Subcutaneous abdominal adipose tissue (tissue), 5 donors: Measurements from ENCODE around the gene ZCCHC8.
A peak's percentile ranks its signal among the peaks of the same experiment; 100 is the strongest.
"Not testable (repeated sequence)": the region's sequence is repeated elsewhere in the genome, so short reads cannot be mapped to it uniquely, and the experiment has no call there.

ENCODE experiments used
- H3K27ac ChIP-seq: one replicate; pipeline ENCODE4 v1.7.0; 2013; ENCODE audit warnings: low read depth, mild to moderate bottlenecking, inconsistent platforms, low read length, moderate library complexity
- H3K27me3 ChIP-seq, 5 donors: one replicate each; pipeline ENCODE4 v1.7.0; 2013; ENCODE audit warnings: low read length in 5 of 5, inconsistent platforms in 1 of 5; ENCODE audit not compliant: control insufficient read depth in 5 of 5, insufficient read depth in 4 of 5
- H3K36me3 ChIP-seq, 5 donors: one replicate each; pipeline ENCODE4 v1.7.0; 2013; ENCODE audit warnings: low read length in 5 of 5; ENCODE audit not compliant: control insufficient read depth in 5 of 5, insufficient read depth in 5 of 5
- H3K4me1 ChIP-seq, 5 donors: one replicate each; pipeline ENCODE4 v1.7.0; 2013; ENCODE audit warnings: low read length in 5 of 5, mild to moderate bottlenecking in 3 of 5, moderate library complexity in 1 of 5; ENCODE audit not compliant: control insufficient read depth in 5 of 5, insufficient read depth in 5 of 5
- H3K4me3 ChIP-seq, 5 donors: one replicate each; pipeline ENCODE4 v1.7.0; 2013; ENCODE audit warnings: low read length in 5 of 5, low read depth in 1 of 5
- H3K9ac ChIP-seq, 5 donors: one replicate each; pipeline ENCODE4 v1.7.0; 2013; ENCODE audit warnings: low read length in 5 of 5, mild to moderate bottlenecking in 4 of 5, moderate library complexity in 3 of 5
- H3K9me3 ChIP-seq, 5 donors: one replicate each; pipeline ENCODE4 v1.7.0; 2013; ENCODE audit warnings: low read length in 5 of 5; ENCODE audit not compliant: control insufficient read depth in 5 of 5
- donor health status: healthy.
- donor health status: healthy.
- donor health status: healthy.
- donor health status: healthy.
- donor health status: healthy.

Gene ZCCHC8

DNA sequence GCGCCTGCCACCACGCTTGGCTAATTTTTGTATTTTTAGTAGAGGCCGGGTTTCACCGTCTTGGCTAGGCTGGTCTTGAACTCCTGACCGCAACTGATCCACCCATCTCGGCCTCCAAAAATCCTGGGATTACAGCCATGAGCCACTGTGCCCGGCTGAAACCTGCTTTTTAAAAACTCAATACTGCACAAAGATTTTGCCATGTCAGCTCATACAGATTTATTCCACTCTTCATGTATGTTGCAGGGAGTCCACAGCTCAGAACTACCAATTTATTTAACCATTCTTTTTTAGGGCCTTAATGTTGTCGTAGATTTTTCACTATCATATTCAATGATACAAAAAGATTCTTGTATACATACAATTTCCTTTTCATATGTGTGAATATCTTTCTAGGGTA is 20.0 kb downstream of the ZCCHC8 start:
- H3K36me3 ChIP-seq = peaks cover 43 to 93% (median 69%) of the 10 kb centered on the region in 5 donors
- no peaks in the 10 kb centered on the region for H3K4me1 ChIP-seq
- no peak overlapping the region for H3K27ac ChIP-seq
- no peak overlapping the region for H3K4me3 ChIP-seq
- no peak overlapping the region for H3K9ac ChIP-seq
- no peaks in the 10 kb centered on the region for H3K27me3 ChIP-seq
- no peaks in the 10 kb centered on the region for H3K9me3 ChIP-seq

DNA sequence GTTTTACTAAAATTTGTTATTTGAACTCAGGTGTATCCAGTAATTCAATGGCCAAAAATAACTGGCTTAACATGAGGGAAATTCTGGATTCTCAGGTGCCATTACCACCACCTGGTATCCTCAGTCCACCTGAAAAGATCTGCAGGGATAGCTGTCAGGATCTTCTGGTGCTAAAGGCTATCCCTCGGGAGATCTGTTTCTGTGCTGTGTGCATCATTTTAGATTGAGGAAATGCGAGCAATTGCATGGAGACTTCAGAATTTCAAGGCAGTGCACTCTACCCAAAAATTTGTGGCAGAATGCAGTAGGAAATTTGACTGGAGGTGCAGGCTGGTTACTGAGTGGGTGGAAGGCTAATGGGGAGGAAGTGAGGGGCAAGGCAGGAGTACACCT is 26.4 kb downstream of the ZCCHC8 start:
- no peaks in the 10 kb centered on the region for H3K9me3 ChIP-seq
- no peak overlapping the region for H3K9ac ChIP-seq
- H3K36me3 ChIP-seq = peaks cover 27 to 68% (median 54%) of the 10 kb centered on the region in 5 donors
- no peaks in the 10 kb centered on the region for H3K27me3 ChIP-seq
- H3K4me3 ChIP-seq = no peak overlapping the region
- H3K27ac ChIP-seq = no peak overlapping the region
- peaks cover 0 to 4% (median 0%) of the 10 kb centered on the region in 5 donors for H3K4me1 ChIP-seq

DNA sequence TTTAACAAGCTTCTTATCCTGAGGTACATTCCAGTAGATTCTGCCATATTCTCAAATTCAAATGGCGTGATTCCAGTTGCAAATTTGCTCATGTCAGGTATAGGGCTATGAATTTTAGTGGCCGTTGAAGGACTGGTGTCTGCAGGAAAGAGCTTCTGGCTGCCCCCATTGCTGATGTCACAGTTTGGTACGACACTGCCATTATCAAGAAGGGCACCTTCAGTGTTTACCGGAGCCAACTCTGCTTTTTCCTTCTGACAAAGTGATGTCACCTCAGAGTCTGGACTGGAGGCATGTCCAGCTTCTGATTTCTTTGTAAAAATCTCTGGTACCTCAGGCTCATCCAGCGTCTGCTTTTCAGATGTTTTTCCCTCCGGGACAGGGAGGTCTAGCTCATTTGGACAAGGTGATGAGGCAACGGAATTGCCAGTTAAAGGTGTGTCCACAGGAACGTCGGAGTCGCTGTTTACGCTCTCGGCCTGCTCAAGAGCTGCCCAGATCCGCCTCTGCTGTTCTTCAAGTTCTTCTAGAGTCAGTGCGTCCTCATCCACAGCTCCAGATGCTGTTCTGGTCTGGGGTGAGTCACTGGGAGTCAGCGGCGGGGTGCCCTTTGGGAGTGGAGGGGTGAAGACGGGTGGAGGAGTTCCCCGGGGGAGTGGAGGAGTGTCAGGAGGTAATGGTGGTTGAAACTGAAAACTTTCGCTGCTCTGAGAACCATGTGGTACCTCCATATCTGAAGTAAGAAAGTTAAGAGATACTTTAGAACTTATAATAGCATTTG is 27.0 kb downstream of the ZCCHC8 start:
- Histone ChIP-seq H3K4me3 (no peak overlapping the region), H3K4me1 (peaks cover 0 to 4% (median 0%) of the 10 kb centered on the region in 5 donors), H3K27me3 (no peaks in the 10 kb centered on the region), H3K36me3 (peaks cover 26 to 63% (median 51%) of the 10 kb centered on the region in 5 donors), H3K9me3 (no peaks in the 10 kb centered on the region), H3K9ac (no peak overlapping the region), H3K27ac (no peak overlapping the region)

DNA sequence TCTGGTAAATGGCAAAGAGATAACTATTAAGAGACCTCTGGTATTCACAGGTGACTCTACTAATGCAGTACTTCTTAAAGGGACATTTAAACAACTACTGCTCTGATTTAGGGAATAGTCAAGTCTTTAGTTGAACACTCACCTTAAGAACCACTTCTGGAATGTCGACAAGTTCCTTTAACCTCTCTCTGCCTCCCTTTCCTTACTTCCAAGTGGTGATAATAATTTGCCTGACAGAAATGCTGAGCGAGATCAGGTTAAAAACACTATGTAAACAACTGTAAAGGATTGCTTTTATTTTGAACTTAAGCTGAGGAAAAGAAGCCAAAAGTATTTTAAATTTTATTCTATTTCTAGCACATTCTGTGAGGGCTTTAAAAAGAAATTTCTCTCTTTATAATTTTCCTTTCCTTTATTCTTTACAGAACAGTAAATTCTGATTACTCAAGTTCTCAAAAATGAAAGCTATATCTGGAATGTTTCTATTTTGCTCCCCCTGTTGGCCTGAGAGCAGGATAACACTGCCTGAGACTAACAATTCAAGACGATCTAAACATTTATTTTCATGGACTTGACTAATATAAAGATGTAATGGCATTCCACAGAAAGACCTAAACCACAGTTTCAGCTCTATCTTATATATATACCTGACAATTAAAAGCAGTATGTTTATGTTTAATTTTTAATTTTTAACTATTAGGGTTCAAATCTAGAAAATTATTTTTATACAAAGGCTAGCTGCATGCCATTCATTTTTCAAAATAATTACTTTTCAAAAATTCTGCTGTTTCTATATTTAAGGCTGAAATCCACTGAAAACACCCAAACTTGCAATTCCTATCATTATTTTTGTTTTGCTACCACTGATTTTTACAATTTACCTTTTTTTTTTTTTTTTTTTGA is 29.2 kb downstream of the ZCCHC8 start:
- H3K4me1 ChIP-seq = peaks cover 0 to 4% (median 0%) of the 10 kb centered on the region in 5 donors
- H3K9ac ChIP-seq = peak overlapping the region in 2 of 5 donors; percentile 21 to 30
- H3K4me3 ChIP-seq = no peak overlapping the region
- H3K27ac ChIP-seq = peak overlapping the region; percentile 35
- H3K36me3 ChIP-seq = peaks cover 16 to 41% (median 33%) of the 10 kb centered on the region in 5 donors
- H3K27me3 ChIP-seq = no peaks in the 10 kb centered on the region
- H3K9me3 ChIP-seq = no peaks in the 10 kb centered on the region

DNA sequence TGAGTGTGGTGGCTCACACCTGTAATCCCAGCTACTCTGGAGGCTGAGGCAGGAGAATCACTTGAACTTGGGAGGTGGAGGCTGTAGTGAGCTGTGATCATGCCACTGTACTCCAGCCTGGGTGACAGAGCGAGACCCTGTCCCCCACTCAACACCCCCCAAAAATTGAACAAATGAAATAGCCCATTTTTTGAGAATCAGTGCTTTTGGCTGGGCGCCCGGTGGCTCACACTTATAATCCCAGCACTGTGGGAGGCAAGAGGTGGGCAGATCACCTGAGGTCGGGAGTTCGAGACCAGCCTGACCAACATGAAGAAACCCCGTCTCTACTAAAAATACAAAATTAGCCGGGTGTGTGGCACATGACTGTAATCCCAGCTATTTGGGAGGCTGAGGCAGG is 30.2 kb downstream of the ZCCHC8 start:
- not testable (repeated sequence) for H3K4me1 ChIP-seq, H3K4me3 ChIP-seq, H3K9me3 ChIP-seq, H3K27me3 ChIP-seq, H3K9ac ChIP-seq, H3K27ac ChIP-seq
- H3K36me3 ChIP-seq = peaks cover 12 to 31% (median 23%) of the 10 kb centered on the region in 5 donors

DNA sequence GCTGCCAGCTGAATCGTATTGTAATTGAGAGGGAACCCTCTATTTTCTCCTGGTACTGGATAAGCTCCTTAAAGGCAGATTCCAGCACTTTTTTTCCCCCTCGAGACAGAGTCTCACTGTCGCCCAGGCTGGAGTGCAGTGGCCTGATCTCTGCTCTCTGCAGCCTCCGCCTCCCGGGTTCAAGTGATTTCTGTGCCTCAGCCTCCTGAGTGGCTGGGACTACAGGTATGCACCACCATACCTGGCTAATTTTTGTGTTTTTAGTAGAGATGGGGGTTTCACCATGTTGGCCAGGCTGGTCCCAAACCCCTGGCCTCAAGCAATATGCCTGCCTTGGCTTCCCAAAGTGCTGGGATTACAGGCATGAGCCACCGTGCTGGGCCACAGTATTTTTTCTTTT is 30.9 kb downstream of the ZCCHC8 start:
- not testable (repeated sequence) for H3K9ac ChIP-seq, H3K27ac ChIP-seq, H3K4me1 ChIP-seq, H3K27me3 ChIP-seq, H3K9me3 ChIP-seq, H3K4me3 ChIP-seq
- H3K36me3 ChIP-seq = peaks cover 12 to 24% (median 18%) of the 10 kb centered on the region in 5 donors

DNA sequence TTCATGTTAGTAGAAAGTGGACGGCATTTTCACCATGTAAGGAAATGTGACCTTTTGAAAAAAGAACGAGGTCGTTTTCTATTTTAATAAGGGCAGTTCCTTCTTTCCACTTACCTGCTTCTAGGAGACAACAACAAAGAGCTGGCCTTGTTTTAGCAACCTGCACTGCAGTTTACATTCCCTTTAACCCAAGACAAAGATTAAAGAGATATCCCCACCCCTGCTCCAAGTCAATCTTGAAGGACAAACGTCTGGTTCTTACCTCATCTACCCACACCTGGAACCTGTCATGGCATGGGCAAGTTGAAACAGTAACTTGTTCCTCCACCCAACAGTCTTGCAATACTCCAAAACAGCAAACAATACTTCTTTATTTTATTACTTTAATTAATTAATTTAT is 32.7 kb downstream of the ZCCHC8 start:
- H3K36me3 ChIP-seq = peaks cover 0 to 6% (median 2%) of the 10 kb centered on the region in 5 donors
- no peak overlapping the region for H3K4me3 ChIP-seq
- peaks cover 0 to 4% (median 0%) of the 10 kb centered on the region in 5 donors for H3K4me1 ChIP-seq
- no peaks in the 10 kb centered on the region for H3K9me3 ChIP-seq
- H3K27ac ChIP-seq = no peak overlapping the region
- H3K27me3 ChIP-seq = no peaks in the 10 kb centered on the region
- no peak overlapping the region for H3K9ac ChIP-seq

DNA sequence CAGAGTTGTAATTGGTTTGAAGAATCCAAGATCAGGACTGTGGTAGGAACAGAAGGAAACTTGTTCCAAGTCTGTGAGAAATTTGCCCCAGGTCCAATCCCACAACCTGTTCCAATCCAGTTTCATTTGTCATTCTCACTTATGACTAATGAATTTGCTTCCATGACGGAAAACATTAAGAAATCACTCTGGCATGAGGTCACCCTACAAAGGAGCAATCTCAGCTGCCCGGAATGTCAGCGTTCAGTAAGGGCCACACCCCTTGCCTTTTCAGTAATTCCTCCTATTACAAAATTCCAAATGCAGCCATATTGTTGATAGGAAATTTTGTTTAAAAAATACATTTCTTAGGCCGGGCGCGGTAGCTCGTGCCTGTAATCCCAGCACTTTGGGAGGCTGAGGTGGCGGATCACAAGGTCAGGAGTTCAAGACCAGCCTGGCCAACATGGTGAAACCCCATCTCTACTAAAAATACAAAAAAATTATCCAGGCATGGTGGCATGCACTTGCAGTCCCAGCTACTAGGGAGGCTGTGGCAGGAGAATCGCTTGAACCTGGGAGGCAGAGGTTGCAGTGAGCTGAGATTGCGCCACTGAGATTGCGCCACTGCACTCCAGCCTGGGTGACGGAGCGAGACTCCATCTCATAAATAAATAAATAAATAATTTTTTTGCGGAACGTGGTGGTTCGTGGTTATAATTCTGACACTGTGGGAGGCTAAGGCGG is 36.3 kb downstream of the ZCCHC8 start:
- not testable (repeated sequence) for H3K4me1 ChIP-seq, H3K4me3 ChIP-seq, H3K27ac ChIP-seq, H3K27me3 ChIP-seq, H3K36me3 ChIP-seq, H3K9me3 ChIP-seq
- H3K9ac ChIP-seq = peak overlapping the region in 1 of 5 donors; percentile 26

DNA sequence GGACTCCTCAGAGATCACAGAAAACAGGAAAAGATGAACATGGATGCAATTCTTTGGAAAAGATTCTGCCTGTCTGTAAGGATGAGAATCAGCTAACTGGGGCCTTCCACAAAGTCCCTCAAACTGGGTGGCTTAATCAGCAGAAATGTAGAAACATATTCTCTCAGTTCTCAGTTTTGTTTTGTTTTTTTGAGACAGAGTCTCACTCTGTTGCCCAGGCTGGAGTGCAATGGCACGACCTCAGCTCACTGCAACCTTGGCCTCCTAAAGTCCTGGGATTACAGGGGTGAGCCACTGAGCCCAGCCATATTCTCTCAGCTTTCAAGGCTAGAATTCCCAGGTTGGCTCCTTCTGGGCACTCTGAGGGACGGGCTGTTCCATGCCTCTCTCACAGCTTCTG is 40.1 kb downstream of the ZCCHC8 start:
- Histone ChIP-seq H3K4me3 (no peak overlapping the region), H3K27ac (no peak overlapping the region), H3K9ac (no peak overlapping the region), H3K36me3 (no peaks in the 10 kb centered on the region), H3K4me1 (no peaks in the 10 kb centered on the region), H3K9me3 (no peaks in the 10 kb centered on the region), H3K27me3 (no peaks in the 10 kb centered on the region)
